ENCODE data around the gene RHBG. TPM values are rescaled to one million over a fixed set of nuclear protein-coding genes. Genes with fewer than 3 reads are reported as not detected.

The RHBG gene
- total RNA-seq, 3 donors from 2014 or later (not counting 1 experiment from before 2014, with no cell fraction given): not detected

- DNase-seq: peak; percentile 63 to 83
- Histone ChIP-seq H3K36me3 (ENCODE audit: control insufficient read depth, insufficient read depth, low read length) (no peaks in the 10 kb centered on the region), H3K4me3 (ENCODE audit: low read length) (peak overlapping the region; percentile 51), H3K27ac (ENCODE audit: low read length) (no peak overlapping the region), H3K27me3 (ENCODE audit: control insufficient read depth, insufficient read depth, low read length) (peaks cover 43% of the 10 kb centered on the region), H3K4me1 (ENCODE audit: control insufficient read depth, insufficient read depth, low read length) (peaks cover 31% of the 10 kb centered on the region), H3K9me3 (ENCODE audit: control insufficient read depth, insufficient read depth, low read length) (no peaks in the 10 kb centered on the region)
- Mint-ChIP-seq H3K4me1 (peaks cover 23 to 29% of the 10 kb centered on the region in 2 donors), H3K36me3 (no peaks in the 10 kb centered on the region), H3K27ac (peak overlapping the region; percentile 86 to 91), H3K4me3 (peak overlapping the region; percentile 99), H3K27me3 (ENCODE audit: low read depth in 2 of 2) (peaks cover 65 to 75% of the 10 kb centered on the region in 2 donors), H3K9me3 (no peaks in the 10 kb centered on the region)
- intact Hi-C loops (cut with micrococcal nuclease): no loop called here
- peak; percentile 73 to 80 (median 74) for ATAC-seq
- TF ChIP-seq, protein P1, sequence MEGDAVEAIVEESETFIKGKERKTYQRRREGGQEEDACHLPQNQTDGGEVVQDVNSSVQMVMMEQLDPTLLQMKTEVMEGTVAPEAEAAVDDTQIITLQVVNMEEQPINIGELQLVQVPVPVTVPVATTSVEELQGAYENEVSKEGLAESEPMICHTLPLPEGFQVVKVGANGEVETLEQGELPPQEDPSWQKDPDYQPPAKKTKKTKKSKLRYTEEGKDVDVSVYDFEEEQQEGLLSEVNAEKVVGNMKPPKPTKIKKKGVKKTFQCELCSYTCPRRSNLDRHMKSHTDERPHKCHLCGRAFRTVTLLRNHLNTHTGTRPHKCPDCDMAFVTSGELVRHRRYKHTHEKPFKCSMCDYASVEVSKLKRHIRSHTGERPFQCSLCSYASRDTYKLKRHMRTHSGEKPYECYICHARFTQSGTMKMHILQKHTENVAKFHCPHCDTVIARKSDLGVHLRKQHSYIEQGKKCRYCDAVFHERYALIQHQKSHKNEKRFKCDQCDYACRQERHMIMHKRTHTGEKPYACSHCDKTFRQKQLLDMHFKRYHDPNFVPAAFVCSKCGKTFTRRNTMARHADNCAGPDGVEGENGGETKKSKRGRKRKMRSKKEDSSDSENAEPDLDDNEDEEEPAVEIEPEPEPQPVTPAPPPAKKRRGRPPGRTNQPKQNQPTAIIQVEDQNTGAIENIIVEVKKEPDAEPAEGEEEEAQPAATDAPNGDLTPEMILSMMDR (IDR thresholded peaks at IDR 0.05): no peak
- WGBS (ENCODE audit: insufficient coverage): under 1% methylated on average over 69 of the region's 69 CpGs
Observed at GRCh38 chr1:156421062-156421938, 52.3 kb downstream of the RHBG start.

DNA sequence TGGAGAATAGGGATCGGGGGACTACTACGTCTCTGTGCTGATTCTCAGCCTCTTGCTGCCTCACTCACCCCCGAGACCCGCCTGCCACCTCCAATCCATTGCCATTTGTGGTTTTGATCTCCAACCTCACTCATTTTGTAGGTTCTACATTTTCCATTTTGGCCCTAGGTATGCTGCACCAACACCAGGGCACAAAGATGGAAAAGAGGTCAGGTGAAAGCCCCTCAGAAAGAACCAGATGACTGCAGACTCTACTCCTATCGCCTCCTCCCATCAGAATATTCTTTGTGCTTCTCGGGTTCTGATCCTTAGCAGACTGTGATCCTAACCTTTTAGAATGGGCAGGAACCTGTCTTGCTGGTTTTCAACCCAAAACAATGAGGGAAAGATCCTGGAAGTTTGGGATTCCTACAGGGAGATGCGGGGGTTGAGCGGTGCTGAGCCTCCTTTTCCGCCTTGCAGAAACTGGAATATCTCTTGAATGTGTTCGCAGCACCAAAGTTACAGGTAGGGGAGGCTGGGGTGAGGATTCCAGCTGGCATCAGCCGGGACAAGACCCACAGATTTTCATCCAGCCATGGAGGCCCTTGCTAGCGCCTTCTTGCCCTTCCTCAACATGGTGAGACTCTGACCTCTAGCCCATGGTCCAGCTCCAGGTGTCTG lies 53.1 kb downstream of the RHBG start:
- Mint-ChIP-seq H3K4me3 (peak overlapping the region; percentile 89), H3K4me1 (peaks cover 23 to 29% of the 10 kb centered on the region in 2 donors), H3K9me3 (no peaks in the 10 kb centered on the region), H3K36me3 (no peaks in the 10 kb centered on the region), H3K27ac (peak overlapping the region; percentile 30 to 91), H3K27me3 (ENCODE audit: low read depth in 2 of 2) (peaks cover 68 to 75% of the 10 kb centered on the region in 2 donors)
- WGBS (ENCODE audit: insufficient coverage): 18% methylated on average over 12 of the region's 12 CpGs
- peaks cover 43% of the 10 kb centered on the region for H3K27me3 ChIP-seq (ENCODE audit: control insufficient read depth, insufficient read depth, low read length)
- ATAC-seq (no peak), DNase-seq (no peak)
- H3K4me1 ChIP-seq (ENCODE audit: control insufficient read depth, insufficient read depth, low read length): peaks cover 31% of the 10 kb centered on the region
- H3K4me3 ChIP-seq (ENCODE audit: low read length): peak overlapping the region; percentile 25
- no peaks in the 10 kb centered on the region for H3K9me3 ChIP-seq (ENCODE audit: control insufficient read depth, insufficient read depth, low read length)
- TF ChIP-seq, protein P1 (IDR thresholded peaks at IDR 0.05): no peak
- intact Hi-C loops (cut with micrococcal nuclease): no loop called here
- H3K27ac ChIP-seq (ENCODE audit: low read length): no peak overlapping the region
- no peaks in the 10 kb centered on the region for H3K36me3 ChIP-seq (ENCODE audit: control insufficient read depth, insufficient read depth, low read length)

GRCh38 chr1:156422602-156423091 lies 53.6 kb downstream of the RHBG start:
- H3K27ac Mint-ChIP-seq: no peak overlapping the region
- no peak for ATAC-seq
- H3K4me1 Mint-ChIP-seq: peaks cover 23 to 29% of the 10 kb centered on the region in 2 donors
- intact Hi-C loops (cut with micrococcal nuclease): no loop called here
- H3K27me3 Mint-ChIP-seq (ENCODE audit: low read depth in 2 of 2): peaks cover 68 to 75% of the 10 kb centered on the region in 2 donors
- WGBS (ENCODE audit: insufficient coverage): 20% methylated on average over 15 of the region's 15 CpGs
- Histone ChIP-seq H3K4me1 (ENCODE audit: control insufficient read depth, insufficient read depth, low read length) (peaks cover 31% of the 10 kb centered on the region), H3K4me3 (ENCODE audit: low read length) (no peak overlapping the region), H3K36me3 (ENCODE audit: control insufficient read depth, insufficient read depth, low read length) (no peaks in the 10 kb centered on the region), H3K9me3 (ENCODE audit: control insufficient read depth, insufficient read depth, low read length) (no peaks in the 10 kb centered on the region), H3K27ac (ENCODE audit: low read length) (no peak overlapping the region), H3K27me3 (ENCODE audit: control insufficient read depth, insufficient read depth, low read length) (peaks cover 46% of the 10 kb centered on the region)
- H3K9me3 Mint-ChIP-seq: no peaks in the 10 kb centered on the region
- H3K36me3 Mint-ChIP-seq: no peaks in the 10 kb centered on the region
- DNase-seq: no peak
- TF ChIP-seq, protein P1 (IDR thresholded peaks at IDR 0.05): no peak
- H3K4me3 Mint-ChIP-seq: no peak overlapping the region
